GM12878 (cell line): ENCODE measurements around the gene TNKS1BP1. TPM values are rescaled to one million over a fixed set of nuclear protein-coding genes. Genes with fewer than 3 reads are reported as not detected.

ENCODE experiments used
- ATAC-seq: fragments of 200-7000 bp; cut with Tn5 transposase; 3 replicates; pipeline ENCODE4 v1.9.1; 2020; ENCODE audit warnings: mild to moderate bottlenecking, moderate library complexity
- BruUV-seq: library from RNA; stranded (reverse); fragments of 400-500 nt; replicated peaks from 2 replicates; lab custom pipeline; 2021; lab: Mats Ljungman, UMichigan
- CTCF ChIA-PET: fragments of 300-600 bp; sonication (Branson Sonifier 250); formaldehyde crosslinking; extraction: SDS; loops from one replicate; lab custom pipeline; 2021; ENCODE audit warnings: inconsistent platforms; lab: Yijun Ruan, JAX
- POLR2A ChIA-PET: fragments of 350-600 bp; formaldehyde crosslinking; extraction: SDS; loops from one replicate; lab custom pipeline; 2021; ENCODE audit warnings: inconsistent platforms; lab: Charles Lee
- RAD21 ChIA-PET: fragments of 300-600 bp; sonication (Branson Sonifier 250); formaldehyde crosslinking; loops from one replicate; lab custom pipeline; 2023; ENCODE audit warnings: antibody characterized with exemption; ENCODE audit not compliant: unreplicated experiment; lab: Charles Lee
- SMC1A ChIA-PET: fragments of 300-600 bp; sonication (Branson Sonifier 250); formaldehyde crosslinking; loops from one replicate; lab custom pipeline; 2023; ENCODE audit not compliant: unreplicated experiment, uncharacterized antibody; lab: Charles Lee
- DNase-seq: peaks from one replicate; pipeline ENCODE4 v3.0.0-alpha.2; 2011; ENCODE audit warnings: low read depth, low spot score
- FAIRE-seq: peaks from 3 replicates; lab custom pipeline; 2011; peaks lifted over from hg19 to GRCh38; lab: Jason Lieb, UNC
- H2AFZ ChIP-seq: 2 replicates; pipeline ENCODE4 v1.6.0; 2011; ENCODE audit warnings: low read depth, low read length, control low read depth; ENCODE audit not compliant: control insufficient read depth
- H3K27ac ChIP-seq: 2 replicates; pipeline ENCODE4 v1.5.1; 2011; ENCODE audit warnings: control low read depth; ENCODE audit not compliant: control insufficient read depth, insufficient read depth
- H3K27me3 ChIP-seq, 2 experiments: replicated peaks in 1 of 2; 2 replicates each; pipeline versions ENCODE4 v1.6.0 to v1.6.1; 2011; ENCODE audit warnings: low read length in 1 of 2; ENCODE audit not compliant: control insufficient read depth in 2 of 2, insufficient read depth in 2 of 2
- H3K36me3 ChIP-seq, 2 experiments: 2 replicates each; pipeline ENCODE4 v1.5.1; 2011; ENCODE audit warnings: low read length in 1 of 2; ENCODE audit not compliant: control insufficient read depth in 2 of 2, insufficient read depth in 2 of 2
- H3K4me1 ChIP-seq: 2 replicates; pipeline ENCODE4 v1.6.1; 2011; ENCODE audit warnings: mild to moderate bottlenecking, low read length, moderate library complexity, mixed read lengths; ENCODE audit not compliant: control insufficient read depth, insufficient read depth
- H3K4me2 ChIP-seq: 2 replicates; pipeline ENCODE4 v1.6.0; 2011; ENCODE audit warnings: control low read depth; ENCODE audit not compliant: control insufficient read depth, insufficient read depth
- H3K4me3 ChIP-seq: fragments of 200-600 bp; sonication (generic); 2 replicates; pipeline ENCODE4 v1.5.1; 2016
- H3K79me2 ChIP-seq: 2 replicates; pipeline ENCODE4 v1.6.0; 2011; ENCODE audit warnings: low read length; ENCODE audit not compliant: control insufficient read depth, insufficient read depth
- H3K9ac ChIP-seq: 2 replicates; pipeline ENCODE4 v1.8.0; 2011; ENCODE audit warnings: low read length, control low read depth, mixed read lengths; ENCODE audit not compliant: control insufficient read depth, insufficient read depth
- H3K9me3 ChIP-seq: replicated peaks from 3 replicates; pipeline ENCODE4 v1.5.1; 2011; ENCODE audit warnings: mild to moderate bottlenecking, low read length; ENCODE audit not compliant: control insufficient read depth, insufficient read depth
- H4K20me1 ChIP-seq: 2 replicates; pipeline ENCODE4 v1.6.0; 2011; ENCODE audit not compliant: control insufficient read depth, insufficient read depth
- ASH2L ChIP-seq: fragments of 300-600, 200-600 bp; sonication (generic); IDR thresholded peaks from 2 replicates; pipeline ENCODE4 v1.6.1; 2017; ENCODE audit warnings: low read depth, mild to moderate bottlenecking, borderline replicate concordance
- FOXM1 ChIP-seq: IDR thresholded peaks from 2 replicates; pipeline ENCODE4 v1.6.1; 2012; ENCODE audit warnings: low read depth, mild to moderate bottlenecking, inconsistent platforms, low read length, moderate library complexity
- HDAC6 ChIP-seq: fragments of 200-600 bp; sonication (generic); IDR thresholded peaks from one replicate; pipeline ENCODE4 v1.8.0; 2017; ENCODE audit warnings: antibody characterized with exemption; ENCODE audit not compliant: unreplicated experiment
- NKRF ChIP-seq: fragments of 450-650 bp; conservative IDR thresholded peaks from 2 replicates; pipeline ENCODE4 v1.6.1; 2017; ENCODE audit warnings: mild to moderate bottlenecking, moderate library complexity
- ZNF24 ChIP-seq: fragments of 450-650 bp; IDR thresholded peaks from 2 replicates; pipeline ENCODE4 v1.6.1; 2017; ENCODE audit warnings: antibody characterized with exemption, mild to moderate bottlenecking
- WGBS: methylation state at CpG from one replicate; pipeline ENCODE4 v1.1.6; 2016; ENCODE audit warnings: low lambda C conversion rate; ENCODE audit not compliant: insufficient replicate concordance, insufficient coverage; ENCODE audit errors: missing lambda C conversion rate; 5-methylcytosine and 5-hydroxymethylcytosine counted together
- in situ Hi-C: fragments of 300-500 bp; cut with MboI; formaldehyde crosslinking; loops from 9 replicates; pipeline ENCODE4 v1.14.3; 2018; ENCODE audit warnings: mixed read lengths
- intact Hi-C: fragments of 100-400 bp; cut with micrococcal nuclease; formaldehyde crosslinking; loops from one replicate; pipeline ENCODE4 v1.14.2; 2022; ENCODE audit not compliant: unreplicated experiment
- polyA plus RNA-seq, 11 experiments: library from polyadenylated mRNA; depleted of rRNA in 4 of 11; unstranded in 6 of 11; stranded (reverse) in 5 of 11; fragments of >200 nt; fragmentation: Nextera tagmentation in 4 of 11; fragmentation: Illumina TruSeq in 1 of 11; extraction: Ambion mirVana in 4 of 11; extraction: Trizol in 1 of 11; gene quantifications; 1 replicate in 1 of 11; 2 replicates in 10 of 11; pipeline versions ENCODE4 v1.2.1 to v1.2.3, GENCODE V29; 2011 to 2016; ENCODE audit warnings: inconsistent platforms in 2 of 11, missing spikeins in 2 of 11, low read depth in 1 of 11
- total RNA-seq, 4 experiments: library from RNA; depleted of rRNA in 3 of 4; stranded (reverse); fragments of >200 nt in 3 of 4; fragmentation: Illumina TruSeq in 1 of 4; extraction: Trizol in 1 of 4; gene quantifications; 2 replicates each; pipeline versions ENCODE4 v1.2.1 to v1.2.3, GENCODE V29; 2013 to 2021
- TF ChIP-seq, protein P1 (sequence below): IDR thresholded peaks from 2 replicates; pipeline ENCODE4 v1.6.1; 2012; ENCODE audit warnings: improper control_type of control experiment, low read depth, low read length; ENCODE audit not compliant: insufficient replicate concordance

The TNKS1BP1 gene
- total and polyA plus RNA-seq, 10 of the 15 experiments (the other 5 are each of a cell fraction or from before 2014, with no cell fraction given) = 0.26 to 15.8 (median 4.3) TPM

DNA sequence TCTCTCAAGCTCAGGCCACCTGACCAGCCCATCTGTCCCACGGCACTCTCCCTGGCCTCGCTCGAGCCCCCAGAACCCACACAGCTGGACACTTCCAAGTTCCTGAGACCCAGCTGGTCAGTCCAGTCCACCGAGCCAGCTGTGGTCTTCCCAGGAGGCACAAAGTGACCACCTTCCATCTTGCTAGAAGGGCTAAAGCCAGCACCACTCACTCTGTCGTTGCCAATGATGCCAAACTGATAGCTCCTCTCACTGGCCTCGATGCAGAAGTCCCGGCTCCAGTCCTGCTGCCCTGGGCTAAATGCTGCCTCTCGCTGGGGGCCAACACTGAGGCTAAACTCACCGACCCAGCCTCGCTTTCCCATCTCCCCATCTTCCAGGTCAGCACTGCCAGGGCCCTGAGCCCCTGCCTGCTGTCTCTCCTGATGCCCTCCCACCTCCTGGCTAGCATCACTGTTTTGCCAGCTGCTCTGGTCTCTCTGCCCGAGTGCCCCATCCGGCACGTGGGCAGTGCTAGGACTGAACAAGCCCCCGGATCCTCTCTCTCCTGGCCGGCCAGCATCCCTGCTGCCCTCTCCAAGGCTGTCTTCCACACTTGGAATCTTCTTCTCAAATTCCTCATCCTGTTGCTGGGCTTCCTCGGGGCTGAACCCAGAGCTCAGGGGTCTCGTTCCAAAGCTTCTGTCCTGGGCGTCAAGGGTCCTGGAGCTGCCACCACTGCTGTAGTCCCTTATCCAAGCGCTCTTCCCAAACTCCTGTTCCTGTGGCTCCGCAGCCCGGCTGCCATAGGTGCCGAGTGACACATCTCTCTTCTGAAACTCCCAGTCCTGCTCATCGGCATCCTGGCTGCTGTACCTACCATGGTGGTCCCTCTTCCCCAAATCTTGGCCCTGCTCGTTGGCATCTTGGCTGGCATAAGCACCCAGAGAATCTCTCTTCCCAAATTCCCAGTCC lies 15.4 kb downstream of the TNKS1BP1 start:
- SMC1A ChIA-PET = interaction anchor here (0.6 kb wide), 1 partner anchor 468 kb away, joined by 3 read pairs; no protein-coding TSS in a partner anchor
- CTCF ChIA-PET = no interaction called here
- FAIRE-seq (no peak), DNase-seq (no peak), ATAC-seq (no peak)
- Histone ChIP-seq H3K79me2 (no peaks in the 10 kb centered on the region), H3K27me3 (no peaks in the 10 kb centered on the region), H3K36me3 (peaks cover 0 to 1% of the 10 kb centered on the region in 2 experiments; a peak in 1 of 4 replicates), H3K4me2 (no peak overlapping the region), H3K9ac (no peak overlapping the region), H4K20me1 (no peaks in the 10 kb centered on the region), H3K27ac (no peak overlapping the region), H3K4me3 (no peak overlapping the region), H2AFZ (no peak overlapping the region), H3K4me1 (peaks cover 5% of the 10 kb centered on the region), H3K9me3 (no peaks in the 10 kb centered on the region)
- in situ Hi-C loops (no loop called here), intact Hi-C loops (no loop called here)
- TSS peak; percentile 29 for BruUV-seq
- POLR2A ChIA-PET = interaction anchor here (0.5 kb wide), 1 partner anchor 388 kb away, joined by 3 read pairs; no protein-coding TSS in a partner anchor
- WGBS = 85% methylated on average over 24 of the region's 24 CpGs
- RAD21 ChIA-PET = no interaction called here
- no peak for TF ChIP-seq ZNF24
- TF ChIP-seq HDAC6 = no peak

DNA sequence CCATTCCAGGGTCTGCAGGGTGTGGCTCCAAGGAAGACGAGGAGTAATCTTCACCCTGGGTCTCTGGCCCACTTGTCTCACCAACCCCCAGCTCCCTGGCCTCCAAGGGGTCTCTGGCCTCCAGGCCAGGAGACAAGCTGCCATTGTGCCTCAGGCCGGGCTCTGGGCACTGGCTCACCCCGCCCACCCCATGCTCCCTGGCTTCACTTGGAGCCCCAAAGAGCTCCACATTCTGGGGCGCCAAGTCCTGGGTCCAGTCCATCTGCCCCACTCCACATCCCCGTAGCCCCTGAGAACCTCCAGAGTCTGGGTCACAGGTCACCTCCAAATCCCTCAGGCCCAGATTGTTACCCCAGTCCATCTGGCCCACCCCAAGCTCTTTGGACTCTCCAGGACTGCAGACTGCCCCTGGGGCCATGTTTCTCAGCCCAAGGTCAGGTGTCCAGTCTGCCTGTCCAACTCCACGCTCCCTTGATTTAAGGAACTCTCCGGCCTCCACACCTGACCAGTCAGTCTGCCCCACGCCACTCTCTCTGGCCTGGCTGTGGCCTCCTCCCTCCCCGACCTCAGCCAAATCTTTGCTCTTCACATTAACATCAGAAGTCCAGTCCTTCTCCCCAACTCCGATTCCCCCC lies 16.2 kb downstream of the TNKS1BP1 start:
- H3K4me2 ChIP-seq = no peak overlapping the region
- H3K9ac ChIP-seq = no peak overlapping the region
- WGBS = 76% methylated on average over 10 of the region's 10 CpGs
- no TSS peak for BruUV-seq
- no peak overlapping the region for H2AFZ ChIP-seq
- no peak overlapping the region for H3K4me3 ChIP-seq
- H3K27me3 ChIP-seq = no peaks in the 10 kb centered on the region
- in situ Hi-C loops (no loop called here), intact Hi-C loops (no loop called here)
- no peak for ATAC-seq
- H3K79me2 ChIP-seq = no peaks in the 10 kb centered on the region
- FAIRE-seq = no peak
- no peaks in the 10 kb centered on the region for H3K9me3 ChIP-seq
- H4K20me1 ChIP-seq = no peaks in the 10 kb centered on the region
- peaks cover 5% of the 10 kb centered on the region for H3K4me1 ChIP-seq
- ChIA-PET POLR2A (no interaction called here), CTCF (no interaction called here), RAD21 (no interaction called here), SMC1A (no interaction called here)
- no peak for DNase-seq
- H3K36me3 ChIP-seq = peaks cover 0 to 1% of the 10 kb centered on the region in 2 experiments; a peak in 1 of 4 replicates
- H3K27ac ChIP-seq = no peak overlapping the region
- TF ChIP-seq FOXM1 (no peak), ASH2L (no peak), NKRF (no peak)
- TF ChIP-seq, protein P1, sequence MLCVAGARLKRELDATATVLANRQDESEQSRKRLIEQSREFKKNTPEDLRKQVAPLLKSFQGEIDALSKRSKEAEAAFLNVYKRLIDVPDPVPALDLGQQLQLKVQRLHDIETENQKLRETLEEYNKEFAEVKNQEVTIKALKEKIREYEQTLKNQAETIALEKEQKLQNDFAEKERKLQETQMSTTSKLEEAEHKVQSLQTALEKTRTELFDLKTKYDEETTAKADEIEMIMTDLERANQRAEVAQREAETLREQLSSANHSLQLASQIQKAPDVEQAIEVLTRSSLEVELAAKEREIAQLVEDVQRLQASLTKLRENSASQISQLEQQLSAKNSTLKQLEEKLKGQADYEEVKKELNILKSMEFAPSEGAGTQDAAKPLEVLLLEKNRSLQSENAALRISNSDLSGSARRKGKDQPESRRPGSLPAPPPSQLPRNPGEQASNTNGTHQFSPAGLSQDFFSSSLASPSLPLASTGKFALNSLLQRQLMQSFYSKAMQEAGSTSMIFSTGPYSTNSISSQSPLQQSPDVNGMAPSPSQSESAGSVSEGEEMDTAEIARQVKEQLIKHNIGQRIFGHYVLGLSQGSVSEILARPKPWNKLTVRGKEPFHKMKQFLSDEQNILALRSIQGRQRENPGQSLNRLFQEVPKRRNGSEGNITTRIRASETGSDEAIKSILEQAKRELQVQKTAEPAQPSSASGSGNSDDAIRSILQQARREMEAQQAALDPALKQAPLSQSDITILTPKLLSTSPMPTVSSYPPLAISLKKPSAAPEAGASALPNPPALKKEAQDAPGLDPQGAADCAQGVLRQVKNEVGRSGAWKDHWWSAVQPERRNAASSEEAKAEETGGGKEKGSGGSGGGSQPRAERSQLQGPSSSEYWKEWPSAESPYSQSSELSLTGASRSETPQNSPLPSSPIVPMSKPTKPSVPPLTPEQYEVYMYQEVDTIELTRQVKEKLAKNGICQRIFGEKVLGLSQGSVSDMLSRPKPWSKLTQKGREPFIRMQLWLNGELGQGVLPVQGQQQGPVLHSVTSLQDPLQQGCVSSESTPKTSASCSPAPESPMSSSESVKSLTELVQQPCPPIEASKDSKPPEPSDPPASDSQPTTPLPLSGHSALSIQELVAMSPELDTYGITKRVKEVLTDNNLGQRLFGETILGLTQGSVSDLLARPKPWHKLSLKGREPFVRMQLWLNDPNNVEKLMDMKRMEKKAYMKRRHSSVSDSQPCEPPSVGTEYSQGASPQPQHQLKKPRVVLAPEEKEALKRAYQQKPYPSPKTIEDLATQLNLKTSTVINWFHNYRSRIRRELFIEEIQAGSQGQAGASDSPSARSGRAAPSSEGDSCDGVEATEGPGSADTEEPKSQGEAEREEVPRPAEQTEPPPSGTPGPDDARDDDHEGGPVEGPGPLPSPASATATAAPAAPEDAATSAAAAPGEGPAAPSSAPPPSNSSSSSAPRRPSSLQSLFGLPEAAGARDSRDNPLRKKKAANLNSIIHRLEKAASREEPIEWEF = no peak
